ENCODE data around the gene GAB3.

The GAB3 gene

GRCh38 chrX:154751669-154752271, 893 bp upstream of the GAB3 start:
- in situ Hi-C loops (cut with MboI; ENCODE audit: low sequenced_read_pairs) = no loop called here

DNA sequence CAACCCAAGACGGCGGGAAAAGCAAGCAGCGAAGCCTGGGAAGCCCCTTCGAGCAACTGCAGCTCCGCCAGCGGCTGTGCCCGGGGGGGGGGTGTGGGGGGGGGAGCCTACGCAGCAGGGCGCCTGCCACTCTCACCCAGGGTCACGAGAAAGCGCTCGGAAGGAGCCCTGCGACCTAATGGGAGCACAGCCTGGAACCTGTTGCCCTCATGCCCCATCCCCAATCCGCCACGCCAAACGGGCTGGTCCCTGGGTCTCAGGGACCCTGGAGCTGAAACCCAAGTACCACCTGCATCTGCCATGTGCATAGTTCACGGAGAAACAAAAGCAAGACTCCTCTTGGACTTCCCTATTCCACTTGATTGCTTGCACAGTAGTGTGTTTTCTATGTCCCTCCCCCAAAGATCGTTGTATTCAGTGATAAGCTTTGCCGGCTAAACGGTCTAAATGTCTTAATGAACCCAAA, 359 bp upstream of the GAB3 start:
- in situ Hi-C loops (cut with MboI; ENCODE audit: low sequenced_read_pairs) = no loop called here

- in situ Hi-C loops (cut with MboI; ENCODE audit: low sequenced_read_pairs) = no loop called here
Observed at GRCh38 chrX:154749856-154750255, 1.0 kb downstream of the GAB3 start.

- in situ Hi-C loops (cut with MboI; ENCODE audit: low sequenced_read_pairs) = no loop called here
Observed at GRCh38 chrX:154748712-154749339, 2.1 kb downstream of the GAB3 start.

DNA sequence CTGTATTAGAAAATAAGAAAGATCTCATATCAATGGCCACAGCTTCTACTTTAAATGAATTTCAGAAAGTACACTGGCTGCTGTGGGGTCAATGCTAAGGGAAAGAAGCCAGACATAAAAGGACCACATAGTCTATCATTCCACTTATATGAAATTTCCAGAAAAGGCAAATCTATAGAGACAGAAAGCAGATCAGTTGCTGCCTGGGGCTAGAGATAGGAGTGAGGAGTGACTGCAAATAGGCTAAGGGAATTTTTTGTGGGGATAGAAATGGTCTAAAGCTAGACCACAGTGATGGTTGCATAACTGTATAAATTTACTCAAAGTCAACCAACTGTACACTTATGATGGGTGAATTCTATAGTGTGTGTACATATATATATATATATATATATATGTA, 8.3 kb downstream of the GAB3 start:
- in situ Hi-C loops (cut with MboI; ENCODE audit: low sequenced_read_pairs) = no loop called here

- in situ Hi-C loops (cut with MboI; ENCODE audit: low sequenced_read_pairs) = no loop called here
Observed at GRCh38 chrX:154739952-154740465, 10.9 kb downstream of the GAB3 start.

DNA sequence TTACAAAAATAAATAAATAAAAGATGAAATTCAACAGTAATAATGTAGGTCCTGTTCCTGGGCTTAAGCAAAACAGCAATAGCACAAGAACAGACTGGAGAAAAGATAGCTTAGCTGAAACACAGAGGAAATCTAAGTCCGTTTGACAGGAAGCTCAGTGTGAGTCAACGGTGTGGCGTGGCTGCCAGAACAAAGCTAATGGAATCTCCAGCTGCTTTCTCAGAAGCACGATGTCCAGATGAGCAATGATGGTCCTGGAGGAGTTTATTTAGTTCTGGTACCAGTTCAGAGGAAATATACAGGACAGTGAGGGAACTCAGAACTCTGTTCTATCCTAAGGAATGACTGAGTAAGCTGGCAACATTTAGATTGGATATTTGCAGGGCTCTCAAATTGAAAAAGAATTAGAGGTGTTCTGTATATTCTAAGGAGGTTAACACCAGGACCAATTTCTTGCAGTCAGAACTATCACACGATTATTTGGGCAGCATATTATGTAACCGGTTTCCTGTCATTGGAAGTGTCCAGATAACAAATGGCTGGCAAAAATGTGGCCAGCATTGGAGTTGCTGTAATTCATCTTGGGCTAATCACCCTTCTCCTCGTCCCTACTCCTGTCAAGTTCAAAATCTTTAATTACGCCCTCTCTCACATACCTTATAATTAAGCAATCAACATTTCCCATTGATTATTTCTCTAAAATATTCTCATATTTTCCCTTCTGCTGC, 12.7 kb downstream of the GAB3 start:
- in situ Hi-C loops (cut with MboI; ENCODE audit: low sequenced_read_pairs) = no loop called here

GRCh38 chrX:154737136-154737535, 13.7 kb downstream of the GAB3 start:
- in situ Hi-C loops (cut with MboI; ENCODE audit: low sequenced_read_pairs) = no loop called here

DNA sequence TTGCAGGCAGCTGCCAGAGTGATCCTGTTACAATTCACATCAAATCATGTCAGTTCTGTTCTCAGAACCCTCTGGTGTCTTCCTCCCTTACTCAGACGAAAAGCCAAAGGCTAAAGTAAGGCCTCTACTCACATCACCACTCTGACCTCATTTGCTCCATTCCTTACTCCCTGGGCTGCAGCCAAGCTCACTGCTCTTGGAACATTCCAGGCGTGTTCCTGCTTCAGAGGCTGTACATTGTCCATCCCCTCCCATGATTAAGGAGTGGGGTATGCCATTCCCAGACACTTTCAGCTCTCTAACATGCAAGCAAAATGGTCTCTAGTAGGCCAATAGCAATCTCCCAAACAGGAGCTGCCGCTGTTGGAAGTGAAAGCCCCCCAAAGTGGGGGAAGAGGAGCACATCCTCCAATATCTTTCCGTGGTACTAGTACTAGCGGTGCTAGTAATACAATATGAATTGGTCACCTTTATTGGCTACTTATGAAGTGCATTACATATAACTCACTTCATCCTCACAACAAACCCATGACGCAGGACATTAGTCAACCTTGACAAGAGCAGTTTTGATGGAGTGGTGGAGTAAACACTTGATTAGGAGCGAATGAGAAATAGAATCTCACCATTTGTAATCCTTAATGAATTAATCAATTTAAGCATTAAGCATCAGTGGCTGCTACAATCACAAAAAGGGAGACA, 15.0 kb downstream of the GAB3 start:
- in situ Hi-C loops (cut with MboI; ENCODE audit: low sequenced_read_pairs) = no loop called here

DNA sequence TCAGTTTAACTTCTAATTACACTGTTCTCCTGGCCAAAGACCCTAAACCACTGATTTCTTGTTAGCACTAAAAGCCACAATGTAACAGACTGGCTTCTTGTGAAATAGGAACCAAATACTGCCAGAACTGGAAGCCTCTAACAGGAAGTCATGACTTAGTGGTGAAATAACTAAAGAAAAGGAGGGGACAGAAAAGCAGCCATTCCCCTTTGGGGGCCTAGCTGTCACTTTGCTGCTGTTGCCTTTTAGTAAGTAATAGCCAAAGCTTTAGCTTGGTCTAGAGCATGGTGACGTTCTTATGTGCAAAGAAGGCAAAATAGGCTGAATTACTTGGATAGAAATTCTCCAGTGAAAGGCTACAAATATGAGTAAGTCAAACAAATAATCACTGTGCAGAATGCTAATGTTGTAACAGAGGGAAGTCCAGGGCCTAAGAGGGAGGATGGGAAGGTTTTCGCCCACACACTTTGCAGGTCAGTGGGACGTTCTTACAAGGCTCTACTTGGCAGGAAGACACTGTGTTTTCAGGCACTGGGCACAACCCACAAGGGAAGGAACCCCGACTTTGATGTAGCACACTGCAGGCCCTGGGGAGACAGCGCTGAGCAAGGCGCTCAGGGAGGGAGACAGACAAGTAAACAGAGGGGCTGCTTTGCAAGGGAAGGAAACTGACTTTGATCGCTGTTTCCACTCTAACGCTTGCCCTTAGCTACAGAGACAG, 16.7 kb downstream of the GAB3 start:
- in situ Hi-C loops (cut with MboI; ENCODE audit: low sequenced_read_pairs) = no loop called here

DNA sequence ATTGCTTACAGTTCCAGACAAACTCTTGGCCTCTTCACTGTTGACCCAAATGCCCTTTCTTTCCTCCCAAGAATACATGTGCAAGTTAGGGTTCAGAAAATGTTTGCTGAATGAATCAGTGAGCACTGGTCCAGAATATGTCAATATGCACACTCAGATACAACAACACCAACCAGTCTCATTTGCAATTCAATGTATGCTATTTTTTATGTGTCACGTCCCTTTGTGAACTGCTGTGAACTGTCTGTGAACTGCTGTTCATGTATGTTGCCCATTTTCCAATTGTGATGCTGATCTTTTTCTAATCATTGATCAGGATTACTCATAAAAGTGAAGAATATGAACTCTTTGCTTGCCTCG, 17.8 kb downstream of the GAB3 start:
- in situ Hi-C loops (cut with MboI; ENCODE audit: low sequenced_read_pairs) = no loop called here

DNA sequence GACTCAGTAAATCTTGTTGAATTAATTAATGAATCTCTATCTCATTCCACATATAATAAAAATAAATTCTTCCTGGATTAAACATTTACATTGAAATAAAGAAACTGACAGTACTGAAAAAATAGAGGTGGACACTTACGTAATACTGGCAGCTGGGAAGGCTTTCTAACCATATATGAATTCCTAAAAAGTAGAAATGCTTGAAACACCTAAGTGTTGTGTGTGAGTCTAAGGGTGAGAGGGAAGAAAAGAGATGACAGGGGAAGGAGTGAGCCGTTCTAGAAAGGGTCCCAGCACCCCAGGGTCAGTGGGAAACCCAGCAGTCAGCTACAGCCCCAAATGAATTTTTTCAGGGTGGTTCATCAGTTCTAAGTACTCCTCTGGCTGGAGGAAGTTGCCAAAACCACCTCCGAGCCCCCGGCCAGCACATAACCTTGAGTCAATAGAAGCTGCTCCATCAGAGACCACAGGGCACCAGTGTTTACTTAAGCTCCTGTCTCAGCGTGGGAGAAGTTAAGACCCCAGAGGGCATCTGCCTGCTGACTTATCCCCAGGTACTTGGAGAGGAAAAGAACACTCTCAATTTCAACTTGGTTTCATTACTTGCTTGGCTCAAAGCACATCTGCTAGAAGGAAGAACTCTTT, 18.3 kb downstream of the GAB3 start:
- in situ Hi-C loops (cut with MboI; ENCODE audit: low sequenced_read_pairs) = no loop called here

GRCh38 chrX:154731881-154732280, 19.0 kb downstream of the GAB3 start:
- in situ Hi-C loops (cut with MboI; ENCODE audit: low sequenced_read_pairs) = no loop called here

DNA sequence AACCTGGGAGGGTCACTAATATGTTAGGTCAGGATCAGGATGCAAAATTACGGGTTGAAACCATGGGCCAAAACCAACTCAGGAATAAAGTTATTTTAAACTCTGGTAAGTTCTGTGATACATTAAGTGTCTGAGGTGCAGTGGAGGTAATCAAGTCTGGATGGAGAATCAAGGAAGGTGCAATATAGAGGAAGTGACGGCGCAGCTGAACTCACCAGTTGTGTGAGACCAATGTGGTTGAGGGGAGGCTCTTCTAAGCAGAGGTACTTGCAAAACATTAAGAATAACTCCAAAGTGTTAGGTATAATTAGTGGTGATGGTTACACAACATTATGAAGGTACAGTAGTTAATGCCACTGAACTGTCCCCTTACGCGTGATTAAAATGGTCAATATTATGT, 19.7 kb downstream of the GAB3 start:
- in situ Hi-C loops (cut with MboI; ENCODE audit: low sequenced_read_pairs) = no loop called here

GRCh38 chrX:154730253-154730891, 20.5 kb downstream of the GAB3 start:
- in situ Hi-C loops (cut with MboI; ENCODE audit: low sequenced_read_pairs) = no loop called here

- in situ Hi-C loops (cut with MboI; ENCODE audit: low sequenced_read_pairs) = no loop called here
Observed at GRCh38 chrX:154729439-154729838, 21.4 kb downstream of the GAB3 start.

DNA sequence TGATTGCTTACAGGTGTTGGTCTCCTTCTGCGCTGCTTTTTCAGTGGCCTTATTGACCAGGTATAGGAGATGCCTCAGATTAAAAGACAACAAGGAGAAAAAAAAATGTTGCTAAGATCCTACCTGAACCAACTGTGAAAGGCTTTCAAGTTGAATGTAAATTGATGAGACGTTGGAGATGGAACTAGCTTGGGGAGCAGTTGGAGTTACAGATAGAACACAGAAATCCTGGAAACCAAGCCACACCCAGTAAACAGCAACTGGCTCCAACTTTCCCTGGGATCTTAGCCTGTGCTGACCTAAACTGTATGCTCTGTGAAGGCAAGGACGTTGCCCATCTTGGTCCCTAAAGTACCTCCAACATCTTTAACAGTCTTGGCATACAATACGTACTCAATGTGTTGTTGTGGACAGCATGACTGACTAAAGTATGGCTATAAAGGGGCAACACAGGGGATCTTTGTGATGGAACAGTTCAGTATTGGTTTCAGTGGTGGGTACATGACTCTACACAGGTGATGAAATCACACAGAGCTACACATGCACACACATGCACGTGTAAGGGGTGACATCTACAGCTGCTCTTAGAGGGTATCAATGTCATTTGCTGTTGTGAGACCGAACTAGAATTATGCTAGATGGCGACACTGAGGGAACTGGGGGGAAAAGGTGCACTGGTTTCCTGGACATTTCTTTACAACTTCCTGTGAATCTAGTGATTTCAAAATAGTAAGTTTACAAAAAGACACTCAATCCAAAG, 22.3 kb downstream of the GAB3 start:
- in situ Hi-C loops (cut with MboI; ENCODE audit: low sequenced_read_pairs) = no loop called here

DNA sequence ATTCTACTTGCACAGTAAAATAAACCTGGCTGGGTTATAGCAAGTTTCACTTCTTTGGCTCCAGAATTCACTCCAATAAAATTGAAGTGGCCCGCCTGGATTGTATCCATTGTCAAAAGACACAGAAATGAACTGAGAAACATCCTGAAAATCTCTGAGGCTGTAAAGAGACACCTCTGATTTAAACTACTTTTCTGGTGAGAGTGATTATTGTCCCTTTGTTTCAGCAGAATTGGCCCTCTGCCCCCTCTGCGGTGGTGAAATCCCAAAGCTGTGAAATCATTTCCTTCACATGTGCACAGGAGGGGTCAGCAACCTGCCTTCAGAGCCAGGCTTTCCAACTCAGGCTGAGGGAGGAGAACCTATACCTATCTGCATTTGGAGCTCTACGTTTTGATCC, 23.0 kb downstream of the GAB3 start:
- in situ Hi-C loops (cut with MboI; ENCODE audit: low sequenced_read_pairs) = no loop called here

DNA sequence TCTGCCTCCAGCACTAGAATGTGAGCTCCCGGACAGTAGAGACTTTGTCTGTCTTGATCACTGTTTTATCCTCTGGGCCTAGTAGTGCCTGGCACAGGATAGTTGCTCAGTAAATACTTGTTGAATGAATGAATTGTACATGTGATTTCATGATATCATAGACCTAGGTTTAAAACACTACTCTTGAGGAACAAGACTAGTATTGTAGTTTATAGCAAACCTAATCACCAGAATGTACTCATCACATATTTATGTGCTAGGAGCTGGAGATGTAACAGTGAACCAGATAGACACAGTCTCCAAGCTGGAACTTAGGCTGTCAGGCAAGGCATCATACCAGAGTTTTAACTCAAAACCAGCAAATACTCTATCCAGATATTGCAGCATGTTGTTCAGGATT, 23.5 kb downstream of the GAB3 start:
- in situ Hi-C loops (cut with MboI; ENCODE audit: low sequenced_read_pairs) = no loop called here

Measured in HL-60/S4 treated with phorbol 12-myristate 13-acetate at 8.2 ng/mL for 4 days and 3 days (cell line).